Activated CD4-positive, alpha-beta T cell treated with anti-CD3 and anti-CD28 coated beads, Interleukin-2, amount 10 ng/mL, durations not matched to agents 7 days and 5 days (primary cell): ENCODE data around the gene RBBP8NL. TPM values are rescaled to one million over a fixed set of nuclear protein-coding genes. Genes with fewer than 3 reads are reported as not detected.

Source experiments
- CTCF ChIA-PET: fragments of 350-600 bp; sonication (Branson Sonifier 250); formaldehyde crosslinking; loops from one replicate; lab custom pipeline; 2021; ENCODE audit warnings: antibody characterized with exemption; lab: Charles Lee
- POLR2A ChIA-PET: fragments of 350-600 bp; sonication (Branson Sonifier 250); formaldehyde crosslinking; loops from one replicate; lab custom pipeline; 2021; ENCODE audit warnings: antibody characterized with exemption; lab: Charles Lee
- DNase-seq: peaks from one replicate; pipeline ENCODE4 v3.0.0-alpha.2; 2020
- H3K27ac Mint-ChIP-seq: one replicate; pipeline ENCODE4 v1.8.0; 2021; ENCODE audit warnings: mild to moderate bottlenecking, moderate library complexity, mixed read lengths
- H3K27me3 Mint-ChIP-seq: one replicate; pipeline ENCODE4 v1.8.0; 2021; ENCODE audit warnings: mixed read lengths
- H3K36me3 Mint-ChIP-seq: one replicate; pipeline ENCODE4 v1.8.0; 2021; ENCODE audit warnings: low read depth, mixed read lengths
- H3K4me1 Mint-ChIP-seq: one replicate; pipeline ENCODE4 v1.8.0; 2021; ENCODE audit warnings: mixed read lengths
- H3K4me3 Mint-ChIP-seq: one replicate; pipeline ENCODE4 v1.8.0; 2021; ENCODE audit warnings: mild to moderate bottlenecking, moderate library complexity, mixed read lengths
- H3K9me3 Mint-ChIP-seq: one replicate; pipeline ENCODE4 v1.8.0; 2021; ENCODE audit warnings: mixed read lengths
- total RNA-seq, 2 experiments: library from RNA; stranded (reverse); gene quantifications; one replicate each; pipeline ENCODE4 v1.2.3, GENCODE V29; 2021

The RBBP8NL gene
- total RNA-seq, 2 experiments from 2014 or later: not detected

GRCh38 chr20:62392621-62393334 lies 34.6 kb downstream of the RBBP8NL start:
- Mint-ChIP-seq H3K27ac (no peak overlapping the region), H3K27me3 (no peaks in the 10 kb centered on the region), H3K36me3 (peaks cover 33% of the 10 kb centered on the region), H3K4me3 (no peak overlapping the region), H3K4me1 (peaks cover 22% of the 10 kb centered on the region), H3K9me3 (peaks cover 3% of the 10 kb centered on the region)
- ChIA-PET POLR2A (no interaction called here), CTCF (no interaction called here)
- DNase-seq: no peak

GRCh38 chr20:62392077-62392418 lies 35.3 kb downstream of the RBBP8NL start:
- Mint-ChIP-seq H3K4me3 (no peak overlapping the region), H3K27ac (no peak overlapping the region), H3K36me3 (peaks cover 30% of the 10 kb centered on the region), H3K9me3 (no peaks in the 10 kb centered on the region), H3K4me1 (peaks cover 27% of the 10 kb centered on the region), H3K27me3 (no peaks in the 10 kb centered on the region)
- DNase-seq: no peak
- ChIA-PET POLR2A (no interaction called here), CTCF (no interaction called here)

- Mint-ChIP-seq H3K27ac (no peak overlapping the region), H3K4me1 (peaks cover 27% of the 10 kb centered on the region), H3K4me3 (no peak overlapping the region), H3K27me3 (no peaks in the 10 kb centered on the region), H3K36me3 (peaks cover 30% of the 10 kb centered on the region), H3K9me3 (no peaks in the 10 kb centered on the region)
- ChIA-PET POLR2A (interaction anchor here (0.6 kb wide), 1 partner anchor 313 kb away, joined by 3 read pairs; no protein-coding TSS in a partner anchor), CTCF (interaction anchor here (1.0 to 1.1 kb wide), 3 partner anchors 9 to 52 kb away, joined by 3 to 4 read pairs (median 4); no protein-coding TSS in a partner anchor)
- no peak for DNase-seq
These were observed 35.9 kb downstream of the RBBP8NL start for GRCh38 chr20:62391165-62392076.

GRCh38 chr20:62390317-62391164 lies 36.8 kb downstream of the RBBP8NL start:
- H3K4me1 Mint-ChIP-seq: peaks cover 32% of the 10 kb centered on the region
- peaks cover 30% of the 10 kb centered on the region for H3K36me3 Mint-ChIP-seq
- no peak for DNase-seq
- no peaks in the 10 kb centered on the region for H3K27me3 Mint-ChIP-seq
- no peaks in the 10 kb centered on the region for H3K9me3 Mint-ChIP-seq
- POLR2A ChIA-PET: interaction anchor here (0.6 kb wide), 1 partner anchor 313 kb away, joined by 3 read pairs; no protein-coding TSS in a partner anchor
- H3K27ac Mint-ChIP-seq: no peak overlapping the region
- CTCF ChIA-PET: interaction anchor here (1.0 to 1.1 kb wide), 3 partner anchors 8 to 51 kb away, joined by 3 to 4 read pairs (median 4); no protein-coding TSS in a partner anchor
- H3K4me3 Mint-ChIP-seq: no peak overlapping the region

- peak overlapping the region; percentile 82 for H3K4me3 Mint-ChIP-seq
- no peak for DNase-seq
These were observed 37.7 kb downstream of the RBBP8NL start for GRCh38 chr20:62389601-62390087.

GRCh38 chr20:62388839-62389600 lies 38.3 kb downstream of the RBBP8NL start:
- DNase-seq: no peak
- no peaks in the 10 kb centered on the region for H3K27me3 Mint-ChIP-seq
- CTCF ChIA-PET: interaction anchor here (1.5 to 2.2 kb wide), 2 partner anchors 11 to 21 kb away, joined by 4 to 5 read pairs; no protein-coding TSS in a partner anchor
- peak overlapping the region; percentile 82 for H3K4me3 Mint-ChIP-seq
- no peak overlapping the region for H3K27ac Mint-ChIP-seq
- POLR2A ChIA-PET: no interaction called here
- H3K9me3 Mint-ChIP-seq: no peaks in the 10 kb centered on the region
- H3K4me1 Mint-ChIP-seq: peaks cover 42% of the 10 kb centered on the region
- H3K36me3 Mint-ChIP-seq: peaks cover 30% of the 10 kb centered on the region

More at GRCh38 chr20:62389601-62390087, 37.7 kb downstream of the RBBP8NL start:
- Mint-ChIP-seq H3K9me3 (no peaks in the 10 kb centered on the region), H3K36me3 (peaks cover 30% of the 10 kb centered on the region), H3K27me3 (no peaks in the 10 kb centered on the region), H3K27ac (peak overlapping the region; percentile 31), H3K4me1 (peaks cover 39% of the 10 kb centered on the region)
- ChIA-PET POLR2A (no interaction called here), CTCF (interaction anchor here (1.5 to 2.2 kb wide), 2 partner anchors 10 to 20 kb away, joined by 4 to 5 read pairs; no protein-coding TSS in a partner anchor)

GRCh38 chr20:62387933-62388635 lies 39.3 kb downstream of the RBBP8NL start:
- H3K36me3 Mint-ChIP-seq: peaks cover 30% of the 10 kb centered on the region
- no peaks in the 10 kb centered on the region for H3K27me3 Mint-ChIP-seq
- H3K4me3 Mint-ChIP-seq: peak overlapping the region; percentile 82
- H3K27ac Mint-ChIP-seq: peak overlapping the region; percentile 92
- ChIA-PET CTCF (interaction anchor here (0.6 to 2.2 kb wide), 6 partner anchors 9 to 371 kb away, joined by 3 to 5 read pairs (median 4); partner anchors contain the start of gene ADRM1), POLR2A (no interaction called here)
- H3K9me3 Mint-ChIP-seq: no peaks in the 10 kb centered on the region
- peaks cover 47% of the 10 kb centered on the region for H3K4me1 Mint-ChIP-seq
- DNase-seq: no peak

- ChIA-PET POLR2A (no interaction called here), CTCF (interaction anchor here (0.6 to 1.2 kb wide), 6 partner anchors 9 to 370 kb away, joined by 3 to 5 read pairs (median 3); partner anchors contain the start of gene ADRM1)
- H3K9me3 Mint-ChIP-seq: no peaks in the 10 kb centered on the region
- no peaks in the 10 kb centered on the region for H3K27me3 Mint-ChIP-seq
- peak overlapping the region; percentile 92 for H3K27ac Mint-ChIP-seq
- no peak for DNase-seq
- H3K4me1 Mint-ChIP-seq: peaks cover 52% of the 10 kb centered on the region
- H3K4me3 Mint-ChIP-seq: peak overlapping the region; percentile 82
- H3K36me3 Mint-ChIP-seq: peaks cover 32% of the 10 kb centered on the region
These were observed 40.0 kb downstream of the RBBP8NL start for GRCh38 chr20:62387219-62387913.

GRCh38 chr20:62386383-62387218 lies 40.7 kb downstream of the RBBP8NL start, which contains the start of gene RPS21:
TSS of gene RPS21 (plus strand) at chr20:62387103. CDS start at chr20:62387339, 236 bp downstream.
- ChIA-PET POLR2A (no interaction called here), CTCF (interaction anchor here (1.0 to 1.5 kb wide), 5 partner anchors 13 to 230 kb away, joined by 3 to 5 read pairs (median 3); partner anchors contain the start of gene ADRM1)
- Mint-ChIP-seq H3K36me3 (peaks cover 37% of the 10 kb centered on the region), H3K9me3 (peaks cover 4% of the 10 kb centered on the region), H3K27me3 (no peaks in the 10 kb centered on the region), H3K27ac (peak within 1 kb of the TSS; percentile 92), H3K4me1 (peaks cover 52% of the 10 kb centered on the region), H3K4me3 (peak within 1 kb of the TSS; percentile 82)
- peak; percentile 95 for DNase-seq
